Measurements from ENCODE around the gene NR5A1. TPM values are rescaled to one million over a fixed set of nuclear protein-coding genes. Genes with fewer than 3 reads are reported as not detected.

NR5A1 gene
- total RNA-seq, 1 donor from 2014 or later: 1.0 TPM

DNA sequence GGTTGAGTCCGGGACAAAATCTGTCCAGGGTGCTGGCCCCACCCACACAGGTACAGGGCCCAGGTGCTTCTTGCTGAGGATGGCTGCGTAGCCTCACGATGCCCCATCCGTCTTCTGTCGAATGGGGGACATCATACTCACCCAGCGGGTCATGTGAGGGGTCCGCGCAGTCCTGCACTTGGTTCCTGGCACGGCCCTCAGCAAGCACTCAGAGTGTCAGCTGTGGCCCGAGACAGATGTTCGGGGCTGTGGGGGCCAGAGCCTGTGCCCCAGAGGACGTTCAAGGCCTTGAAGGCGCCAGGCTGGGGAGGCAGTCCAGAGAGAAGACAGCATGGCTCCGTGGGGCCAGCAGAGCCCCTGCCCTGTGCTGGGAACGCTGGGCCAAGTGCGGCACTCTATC lies 27.8 kb downstream of the NR5A1 start:
- H3K27ac ChIP-seq: no peak overlapping the region
- peaks cover 39% of the 10 kb centered on the region for H3F3A ChIP-seq (ENCODE audit: low read depth)
- no peaks in the 10 kb centered on the region for H3K36me3 Mint-ChIP-seq
- no peak for DNase-seq (ENCODE audit: low spot score)
- peaks cover 2% of the 10 kb centered on the region for H3K9me3 Mint-ChIP-seq
- no peak overlapping the region for H3K27ac Mint-ChIP-seq
- no peaks in the 10 kb centered on the region for H3K36me3 ChIP-seq
- peaks cover 50% of the 10 kb centered on the region for H3K4me1 ChIP-seq
- no peak overlapping the region for H3K4me2 ChIP-seq
- peaks cover 10% of the 10 kb centered on the region for H3K27me3 Mint-ChIP-seq (ENCODE audit: insufficient read depth, low read depth)
- H3K9me3 ChIP-seq (ENCODE audit: low read depth): no peaks in the 10 kb centered on the region
- no peaks in the 10 kb centered on the region for H3K79me2 ChIP-seq (ENCODE audit: low read depth)
- peaks cover 27% of the 10 kb centered on the region for H3K4me1 Mint-ChIP-seq
- H3K9ac ChIP-seq: no peak overlapping the region
- no peak overlapping the region for H3K4me3 ChIP-seq
- H2AFZ ChIP-seq (replicated peaks): no peak overlapping the region
- TF ChIP-seq, protein P1, sequence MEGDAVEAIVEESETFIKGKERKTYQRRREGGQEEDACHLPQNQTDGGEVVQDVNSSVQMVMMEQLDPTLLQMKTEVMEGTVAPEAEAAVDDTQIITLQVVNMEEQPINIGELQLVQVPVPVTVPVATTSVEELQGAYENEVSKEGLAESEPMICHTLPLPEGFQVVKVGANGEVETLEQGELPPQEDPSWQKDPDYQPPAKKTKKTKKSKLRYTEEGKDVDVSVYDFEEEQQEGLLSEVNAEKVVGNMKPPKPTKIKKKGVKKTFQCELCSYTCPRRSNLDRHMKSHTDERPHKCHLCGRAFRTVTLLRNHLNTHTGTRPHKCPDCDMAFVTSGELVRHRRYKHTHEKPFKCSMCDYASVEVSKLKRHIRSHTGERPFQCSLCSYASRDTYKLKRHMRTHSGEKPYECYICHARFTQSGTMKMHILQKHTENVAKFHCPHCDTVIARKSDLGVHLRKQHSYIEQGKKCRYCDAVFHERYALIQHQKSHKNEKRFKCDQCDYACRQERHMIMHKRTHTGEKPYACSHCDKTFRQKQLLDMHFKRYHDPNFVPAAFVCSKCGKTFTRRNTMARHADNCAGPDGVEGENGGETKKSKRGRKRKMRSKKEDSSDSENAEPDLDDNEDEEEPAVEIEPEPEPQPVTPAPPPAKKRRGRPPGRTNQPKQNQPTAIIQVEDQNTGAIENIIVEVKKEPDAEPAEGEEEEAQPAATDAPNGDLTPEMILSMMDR (IDR thresholded peaks at IDR 0.05): no peak
- TF ChIP-seq EZH2 (IDR thresholded peaks at IDR 0.05): no peak
- no peaks in the 10 kb centered on the region for H4K20me1 ChIP-seq (ENCODE audit: low read depth)
- no peak overlapping the region for H3K4me3 Mint-ChIP-seq
- peaks cover 22% of the 10 kb centered on the region for H3K27me3 ChIP-seq

DNA sequence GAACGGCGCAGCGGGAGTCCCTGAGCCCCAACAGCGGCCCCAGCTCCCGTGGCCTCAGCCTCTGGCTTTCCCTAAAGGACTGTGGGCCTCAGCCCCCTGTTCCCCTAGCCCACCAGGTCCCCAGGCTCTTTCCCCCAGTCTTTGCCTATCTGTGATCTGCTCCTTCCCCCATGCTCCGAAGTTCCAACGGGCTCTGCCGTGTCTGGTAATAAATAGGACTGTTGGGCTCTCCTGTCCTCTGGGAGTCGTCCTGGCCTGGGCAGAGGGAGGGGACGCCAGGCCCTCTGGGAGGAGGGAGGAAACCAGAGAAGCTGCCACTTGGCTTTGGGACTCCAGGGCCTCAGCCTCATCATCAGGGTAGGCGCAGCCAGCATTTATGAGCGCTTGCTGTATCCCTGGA lies 28.8 kb downstream of the NR5A1 start:
- Histone ChIP-seq H3F3A (ENCODE audit: low read depth) (peaks cover 31% of the 10 kb centered on the region), H3K4me2 (peak overlapping the region; percentile 78), H3K4me3 (peak overlapping the region; percentile 42), H3K27ac (no peak overlapping the region), H2AFZ (replicated peaks) (no peak overlapping the region), H3K9ac (no peak overlapping the region), H3K36me3 (no peaks in the 10 kb centered on the region), H3K27me3 (peaks cover 22% of the 10 kb centered on the region), H4K20me1 (ENCODE audit: low read depth) (no peaks in the 10 kb centered on the region), H3K79me2 (ENCODE audit: low read depth) (no peaks in the 10 kb centered on the region), H3K9me3 (ENCODE audit: low read depth) (no peaks in the 10 kb centered on the region), H3K4me1 (peaks cover 50% of the 10 kb centered on the region)
- no peak for TF ChIP-seq EZH2phosphoT487 (IDR thresholded peaks at IDR 0.05)
- TF ChIP-seq, protein P1 (IDR thresholded peaks at IDR 0.05): no peak
- TF ChIP-seq EZH2 (IDR thresholded peaks at IDR 0.05): no peak
- H3K27ac Mint-ChIP-seq: peak overlapping the region; percentile 95
- peak; percentile 46 for DNase-seq (ENCODE audit: low spot score)
- H3K9me3 Mint-ChIP-seq: no peaks in the 10 kb centered on the region
- peak overlapping the region; percentile 75 for H3K4me3 Mint-ChIP-seq
- H3K27me3 Mint-ChIP-seq (ENCODE audit: insufficient read depth, low read depth): peaks cover 13% of the 10 kb centered on the region
- peaks cover 25% of the 10 kb centered on the region for H3K4me1 Mint-ChIP-seq
- no peaks in the 10 kb centered on the region for H3K36me3 Mint-ChIP-seq

DNA sequence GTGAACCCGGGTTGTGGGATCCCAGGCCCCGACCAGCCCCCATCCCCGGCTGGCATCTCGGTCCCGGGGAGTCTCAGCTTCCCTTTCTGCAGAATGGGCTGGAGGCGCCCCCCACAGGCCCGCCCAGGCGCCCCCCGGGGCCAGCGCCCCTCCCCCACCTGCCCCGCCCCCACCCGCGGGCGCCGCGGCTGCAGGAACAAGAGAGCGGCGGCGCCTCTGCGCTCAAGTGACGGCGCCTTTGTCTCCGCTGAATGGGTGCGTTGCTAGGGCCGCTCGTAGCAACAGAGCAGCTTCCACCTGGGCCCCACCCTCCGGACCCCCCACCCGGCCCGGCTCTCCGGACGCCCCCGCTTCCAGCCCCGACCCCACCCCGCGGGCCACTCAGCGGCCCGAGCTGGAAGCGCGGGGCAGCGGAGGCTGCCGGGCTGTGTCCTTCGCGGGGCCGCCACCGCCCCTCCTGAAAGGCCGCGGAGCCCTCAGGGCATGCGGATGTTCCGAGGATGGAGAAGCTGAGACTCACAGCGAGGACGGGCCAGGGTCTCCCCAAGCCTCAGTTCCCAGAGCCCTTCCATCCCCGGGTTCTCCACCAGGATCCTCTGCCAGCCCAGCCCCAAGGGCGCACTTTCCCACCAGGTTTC lies 29.4 kb downstream of the NR5A1 start:
- Mint-ChIP-seq H3K27me3 (ENCODE audit: insufficient read depth, low read depth) (peaks cover 9% of the 10 kb centered on the region), H3K36me3 (no peaks in the 10 kb centered on the region), H3K4me1 (peaks cover 26% of the 10 kb centered on the region), H3K4me3 (peak overlapping the region; percentile 75), H3K27ac (no peak overlapping the region), H3K9me3 (no peaks in the 10 kb centered on the region)
- no peak overlapping the region for H3K9ac ChIP-seq
- peak overlapping the region; percentile 74 for H2AFZ ChIP-seq (replicated peaks)
- H3K4me3 ChIP-seq: peak overlapping the region; percentile 42
- peaks cover 22% of the 10 kb centered on the region for H3K27me3 ChIP-seq
- no peaks in the 10 kb centered on the region for H4K20me1 ChIP-seq (ENCODE audit: low read depth)
- H3K4me1 ChIP-seq: peaks cover 48% of the 10 kb centered on the region
- no peaks in the 10 kb centered on the region for H3K79me2 ChIP-seq (ENCODE audit: low read depth)
- no peaks in the 10 kb centered on the region for H3K9me3 ChIP-seq (ENCODE audit: low read depth)
- peaks cover 31% of the 10 kb centered on the region for H3F3A ChIP-seq (ENCODE audit: low read depth)
- no peaks in the 10 kb centered on the region for H3K36me3 ChIP-seq
- no peak overlapping the region for H3K27ac ChIP-seq
- peak; percentile 82 for DNase-seq (ENCODE audit: low spot score)
- H3K4me2 ChIP-seq: peak overlapping the region; percentile 78
- TF ChIP-seq, protein P1 (IDR thresholded peaks at IDR 0.05): no peak
- no peak for TF ChIP-seq EZH2phosphoT487 (IDR thresholded peaks at IDR 0.05)
- TF ChIP-seq EZH2 (IDR thresholded peaks at IDR 0.05): no peak
